Measurements from ENCODE around the gene LHX5.

LHX5 gene

DNA sequence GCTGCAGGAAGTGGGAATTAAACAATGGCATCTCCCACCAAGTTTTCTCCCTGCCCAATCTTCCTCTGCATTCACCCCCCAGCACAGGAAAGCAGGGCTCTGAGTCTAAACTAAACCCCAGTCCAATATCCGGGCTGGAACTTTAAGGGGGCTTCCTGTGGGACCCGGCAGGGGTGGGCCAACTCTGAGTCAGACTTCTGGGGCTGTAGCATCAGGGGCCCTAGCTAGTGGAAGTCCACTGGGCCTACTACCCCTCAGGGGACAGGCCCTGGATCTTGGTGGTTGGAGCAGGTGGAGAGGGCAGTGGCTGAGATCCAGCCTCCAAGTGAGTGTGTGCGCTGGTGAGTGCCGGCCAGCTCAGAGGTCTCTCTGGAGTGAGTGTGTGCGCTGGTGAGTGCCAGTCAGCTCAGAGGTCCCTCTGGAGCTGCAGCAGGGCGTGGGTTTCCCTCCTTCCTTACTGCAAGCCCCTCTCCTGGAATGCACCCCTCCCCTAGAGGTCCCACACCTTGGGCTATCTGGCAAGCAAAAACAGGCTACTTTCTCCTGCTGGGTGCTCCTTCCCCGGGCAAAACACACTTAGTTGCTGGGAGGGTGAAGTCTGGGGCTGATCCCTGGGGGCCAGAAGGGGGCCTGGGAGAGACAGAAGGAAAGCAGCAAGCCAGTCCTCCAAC is 5.6 kb upstream of the LHX5 start:
- DNase-seq = no peak

DNA sequence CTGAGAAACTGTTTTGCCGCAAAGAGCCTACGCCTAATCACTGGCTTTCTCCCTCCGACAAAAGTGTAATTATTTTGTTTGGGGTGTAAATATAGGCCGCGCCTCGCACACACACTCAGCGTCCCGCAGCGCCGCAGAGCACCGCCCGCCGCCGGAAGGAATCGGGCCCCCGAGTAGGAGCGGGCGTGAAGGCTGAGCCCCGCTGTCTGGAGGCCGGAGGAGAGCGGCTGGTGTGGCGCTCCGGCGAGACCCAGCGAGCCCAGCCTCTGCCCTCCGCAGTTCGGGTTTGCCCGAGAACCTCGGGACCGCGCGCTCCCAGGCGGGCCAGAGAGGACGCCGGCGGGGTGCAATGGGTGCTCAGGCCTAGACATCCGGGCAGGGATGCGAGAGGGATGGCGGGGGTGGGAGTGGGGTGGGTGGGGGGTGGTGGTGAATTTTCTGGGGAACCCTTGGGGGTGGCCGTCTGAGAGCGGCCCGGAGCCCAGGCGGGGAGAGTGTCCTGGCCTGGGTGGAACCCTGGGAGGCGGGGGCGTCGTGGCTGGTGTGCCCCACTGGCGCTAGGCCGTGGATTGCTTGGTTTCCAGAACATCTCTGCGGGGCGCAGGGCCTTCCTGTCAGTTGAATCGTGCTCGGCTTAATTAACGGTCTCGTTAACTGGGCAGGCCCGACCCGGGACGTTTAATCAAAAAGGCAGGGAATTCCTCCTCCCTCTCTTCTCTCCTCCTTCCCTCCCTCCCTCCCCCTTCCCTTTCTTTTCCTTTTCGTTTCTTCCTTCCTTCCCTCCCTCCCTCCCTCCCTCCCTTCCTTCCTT is 4.7 kb upstream of the LHX5 start:
- no peak for DNase-seq

DNA sequence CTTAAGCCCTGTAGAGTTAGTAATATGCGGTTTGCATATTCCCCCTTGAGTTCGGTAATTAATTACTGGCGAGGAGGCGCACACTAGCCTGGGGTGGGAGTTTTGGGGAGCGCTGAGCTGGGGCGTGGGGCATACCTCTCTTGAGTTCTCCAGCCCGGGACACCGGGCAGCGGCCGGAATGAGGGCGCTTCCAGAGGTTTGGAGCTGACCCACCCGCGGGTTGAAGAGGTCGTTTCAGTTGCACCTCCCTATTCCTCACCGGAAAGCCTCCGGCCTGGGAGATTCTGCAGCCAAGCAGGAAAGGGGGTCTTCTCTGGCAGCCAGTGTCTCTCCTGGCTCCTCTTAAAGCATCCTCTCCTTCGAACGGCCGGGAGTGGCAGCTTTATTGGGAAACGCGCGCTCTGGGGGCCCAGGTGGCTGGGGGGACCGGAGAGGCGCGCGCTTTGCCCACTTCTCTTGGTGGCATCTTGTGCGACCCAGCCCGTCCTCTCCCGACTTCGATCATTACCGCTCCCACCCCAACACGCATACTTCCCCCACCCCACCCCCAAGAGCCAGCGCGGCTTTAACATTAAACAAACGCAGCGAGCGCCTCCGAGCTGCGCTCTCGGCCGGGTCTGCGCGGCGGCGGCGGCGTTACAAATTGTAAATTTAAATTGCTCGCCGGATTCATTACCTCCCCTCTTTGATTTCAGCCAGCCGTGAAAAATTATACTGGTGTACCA is 3.9 kb upstream of the LHX5 start:
- no peak for DNase-seq

DNA sequence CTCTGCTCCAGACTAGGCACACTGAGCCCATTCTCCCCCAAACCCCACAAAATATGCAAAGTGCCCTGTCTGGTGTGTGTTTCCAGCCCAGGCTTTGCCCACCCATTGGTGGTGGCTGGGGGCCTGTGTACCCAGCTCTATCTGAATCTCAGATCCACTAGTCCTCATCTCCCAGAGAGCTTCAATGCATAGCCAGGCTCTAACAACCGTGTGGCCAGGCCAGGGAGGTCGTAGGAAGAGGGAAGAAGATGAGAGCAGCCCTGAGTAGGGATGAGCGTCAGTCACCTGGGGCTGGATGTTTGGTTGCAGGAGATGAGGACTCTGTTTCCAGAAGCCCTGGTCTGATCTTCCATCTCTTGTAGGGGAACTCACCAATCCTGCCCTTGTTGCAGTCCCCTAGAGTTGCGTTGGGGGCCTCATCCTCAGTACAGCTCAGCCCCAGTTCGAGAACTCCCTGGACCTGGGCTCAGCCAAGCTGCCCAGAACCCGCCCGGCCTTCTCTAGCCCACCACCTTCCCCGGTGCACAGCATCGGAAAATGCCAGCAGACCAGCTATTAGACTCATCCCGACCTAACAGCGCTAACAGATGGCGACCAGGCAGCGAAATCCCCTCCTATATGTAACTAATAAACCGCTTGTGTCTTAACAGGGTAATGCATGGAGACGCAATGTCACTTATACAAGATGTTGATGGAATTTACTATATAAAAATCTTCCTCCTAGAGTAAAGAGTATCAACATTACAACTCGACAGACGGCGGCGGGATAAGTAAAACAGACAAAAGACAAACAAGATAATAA is 3.2 kb upstream of the LHX5 start:
- DNase-seq = no peak

DNA sequence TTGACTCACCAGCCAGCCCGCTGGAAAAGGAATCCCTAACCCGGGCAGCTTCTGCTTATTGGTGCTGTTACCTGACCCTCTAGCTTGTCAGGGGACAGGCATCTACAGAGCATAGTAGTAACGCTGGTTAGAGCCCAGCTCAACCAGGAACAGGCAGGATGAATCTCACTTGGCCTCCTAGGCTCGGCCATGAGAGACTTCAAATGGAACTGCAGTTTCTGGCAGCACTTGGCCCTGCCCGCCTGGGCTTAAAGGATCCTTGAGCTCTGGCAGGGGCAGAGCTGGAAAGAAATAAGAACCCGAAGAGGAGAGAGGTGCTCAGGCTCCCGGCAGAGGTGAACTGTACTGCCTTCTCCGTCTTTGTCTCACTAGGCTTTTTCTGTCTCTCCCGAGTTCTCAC is 2.3 kb upstream of the LHX5 start:
- no peak for DNase-seq

DNA sequence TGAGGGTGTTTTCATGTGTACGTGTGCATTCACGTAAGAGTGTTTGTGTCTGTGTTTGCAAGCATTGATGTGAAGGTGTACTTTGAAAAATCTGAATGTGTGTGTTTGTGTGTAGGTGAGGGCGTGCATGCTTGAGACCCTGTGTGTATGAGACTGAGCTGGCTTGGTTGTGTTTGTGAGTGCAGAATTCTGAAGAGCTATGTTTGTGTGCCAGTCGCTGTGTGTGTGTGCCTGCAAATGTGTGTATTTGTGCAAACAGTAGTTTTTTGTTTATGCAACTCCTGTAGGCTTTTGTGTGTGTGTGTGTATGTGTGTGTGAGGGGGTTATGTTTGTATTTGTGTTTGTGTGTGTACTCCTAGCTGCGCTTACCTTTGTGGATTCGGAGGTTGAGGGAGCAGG is 1.7 kb upstream of the LHX5 start:
- DNase-seq = no peak

DNA sequence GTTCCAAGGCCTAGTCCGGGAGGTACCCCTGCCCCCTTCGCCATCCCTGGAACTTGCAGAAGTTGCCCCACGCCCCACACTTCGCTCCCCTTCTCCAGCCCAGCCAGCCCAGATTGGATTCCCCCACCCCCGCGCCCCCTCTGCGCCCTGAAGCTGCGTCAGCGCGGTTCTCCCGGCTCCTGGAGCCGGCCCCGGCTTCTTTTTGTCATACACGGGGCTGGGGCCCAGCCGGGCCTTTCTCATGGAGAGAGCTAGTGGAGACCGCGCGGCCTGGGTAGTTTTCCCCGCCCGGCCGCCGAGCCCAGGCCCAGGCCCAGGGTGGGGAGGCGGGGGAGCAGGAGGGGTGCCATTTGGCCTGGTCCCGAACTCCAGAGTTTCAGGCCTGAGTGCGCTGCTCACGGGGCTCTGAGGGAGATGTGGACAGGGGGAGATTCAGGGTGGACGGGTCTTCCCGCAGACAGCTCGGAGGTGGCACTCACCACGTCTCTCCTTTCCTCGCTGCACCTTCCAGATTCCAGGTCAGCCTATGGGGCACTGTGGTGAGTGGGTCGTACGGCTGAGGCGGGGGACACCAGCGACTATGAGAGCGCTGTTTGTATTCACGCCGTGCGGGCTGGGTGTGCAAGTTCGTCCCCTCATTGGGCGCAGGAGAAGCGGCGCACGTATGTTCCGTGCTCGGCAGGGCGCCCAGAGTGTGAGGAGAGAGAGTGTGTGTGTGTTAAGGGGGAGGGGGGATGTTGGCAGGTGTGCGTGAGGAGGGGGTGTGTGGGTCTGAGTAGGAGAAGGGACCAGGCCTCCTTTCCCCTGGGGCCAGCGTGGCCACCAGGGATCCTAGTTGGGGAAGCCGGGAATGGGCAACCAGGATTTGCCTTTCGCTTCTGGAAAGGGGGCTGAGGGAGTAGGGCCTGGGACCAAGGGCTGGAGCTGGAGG is 785 bp upstream of the LHX5 start:
- no peak for DNase-seq

DNA sequence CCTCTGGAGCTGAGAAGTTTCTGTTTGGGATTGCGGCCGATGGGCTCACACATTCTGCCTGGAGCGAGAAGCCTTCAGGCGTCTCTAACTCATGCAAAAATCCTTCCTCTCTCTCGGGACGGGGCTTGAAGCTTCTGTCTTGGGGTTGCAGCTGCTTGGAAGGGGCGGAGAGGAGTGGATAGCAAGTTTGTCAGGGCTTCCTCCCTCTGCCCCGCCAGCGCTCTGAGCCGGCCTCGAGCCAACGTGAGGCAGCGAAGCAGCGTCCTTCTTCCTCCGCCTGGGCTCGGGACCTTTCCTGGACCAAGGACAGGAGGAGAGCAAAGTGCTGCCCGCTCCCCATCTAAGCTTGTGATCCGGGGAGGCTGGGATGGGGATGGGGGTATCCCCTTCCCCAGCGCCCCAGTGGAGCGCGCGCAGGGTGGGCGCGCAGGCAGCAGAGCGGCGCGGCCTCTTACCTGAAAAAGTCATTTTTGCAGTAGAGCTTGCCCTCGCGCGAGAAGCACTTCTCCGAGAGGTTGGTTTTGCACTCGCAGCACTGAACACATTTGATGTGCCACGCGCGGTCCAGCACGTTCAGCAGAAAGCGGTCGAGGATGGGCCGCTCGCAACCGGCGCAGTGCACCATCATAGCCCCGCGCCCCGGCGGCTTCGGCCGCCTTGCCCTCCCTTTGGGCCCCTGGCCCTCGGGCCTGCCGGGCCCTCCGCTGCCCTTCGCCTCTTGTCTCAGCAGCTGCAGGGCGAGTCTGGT is 626 bp downstream of the LHX5 start:
- DNase-seq = no peak

DNA sequence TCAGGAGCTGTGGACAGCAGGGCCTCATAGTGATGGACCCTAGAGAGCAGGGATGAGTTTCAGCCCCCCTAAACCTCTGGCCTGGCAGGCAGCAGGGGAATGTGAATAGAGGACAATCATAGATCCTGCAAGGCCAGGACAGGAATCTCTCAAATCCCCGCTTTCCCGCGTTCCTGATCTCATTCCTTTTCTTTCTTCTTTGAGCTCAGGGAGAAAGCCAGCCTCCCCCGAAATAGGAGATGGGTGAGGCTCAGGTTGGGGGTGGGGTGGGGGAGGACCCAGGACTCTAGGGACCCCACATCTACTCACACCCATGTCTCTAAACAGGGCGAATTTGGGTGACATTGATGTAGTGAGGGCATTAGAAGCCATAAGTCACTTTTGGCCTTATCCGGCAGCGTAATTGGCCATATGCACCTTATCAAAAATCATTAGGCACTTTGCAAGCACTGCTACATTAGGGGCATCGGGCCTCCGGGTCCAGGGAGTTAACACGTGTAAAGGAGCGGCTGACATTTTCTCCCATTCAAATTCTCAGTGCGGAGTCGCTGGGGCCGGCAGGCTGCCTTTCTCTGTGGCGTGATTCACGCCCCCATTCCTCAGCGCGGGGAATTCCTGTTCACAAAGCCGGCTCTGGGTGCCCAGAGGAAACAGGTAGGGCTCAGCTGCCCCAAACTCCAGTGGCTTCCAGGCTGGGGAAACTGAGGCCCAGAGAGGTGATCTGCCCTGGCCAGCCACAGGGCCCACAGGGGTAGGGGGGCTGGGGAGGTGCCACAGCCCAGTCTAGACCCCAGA is 1.5 kb downstream of the LHX5 start:
- no peak for DNase-seq

DNA sequence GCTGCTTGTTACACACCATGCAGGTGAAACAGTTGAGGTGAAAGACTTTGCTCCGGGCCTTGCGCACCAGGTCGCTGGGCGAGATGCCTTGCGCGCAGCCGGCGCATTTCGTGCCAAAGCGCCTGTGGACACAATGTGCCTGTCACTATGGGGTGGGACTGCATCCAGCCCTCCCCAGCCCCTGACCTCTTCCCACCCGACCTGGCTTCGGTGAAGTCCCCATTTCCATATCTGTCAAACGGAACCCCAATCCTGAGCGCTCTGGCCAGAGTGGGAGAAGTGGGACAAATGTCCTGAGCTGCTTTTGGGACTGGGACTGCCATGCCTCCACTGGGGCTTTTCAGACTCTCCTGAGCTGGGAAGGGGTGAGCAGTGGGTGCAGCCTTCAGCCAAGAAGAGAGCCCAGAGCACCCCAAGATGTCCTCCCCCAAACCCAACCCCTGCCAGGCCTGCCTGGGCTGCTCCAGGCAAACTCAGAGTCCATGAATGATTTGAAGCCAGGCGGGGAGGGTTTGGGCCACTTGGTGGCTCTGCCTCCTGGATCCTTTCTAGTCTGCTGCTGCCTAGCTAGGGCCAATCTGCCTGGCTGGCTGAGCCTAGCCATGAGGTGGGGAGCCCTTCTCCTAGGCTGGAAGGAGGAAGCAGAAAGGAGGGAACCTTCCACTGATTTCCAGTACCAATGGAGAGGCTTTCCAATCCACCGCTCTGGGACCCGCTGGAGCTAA is 2.3 kb downstream of the LHX5 start:
- DNase-seq = no peak

DNA sequence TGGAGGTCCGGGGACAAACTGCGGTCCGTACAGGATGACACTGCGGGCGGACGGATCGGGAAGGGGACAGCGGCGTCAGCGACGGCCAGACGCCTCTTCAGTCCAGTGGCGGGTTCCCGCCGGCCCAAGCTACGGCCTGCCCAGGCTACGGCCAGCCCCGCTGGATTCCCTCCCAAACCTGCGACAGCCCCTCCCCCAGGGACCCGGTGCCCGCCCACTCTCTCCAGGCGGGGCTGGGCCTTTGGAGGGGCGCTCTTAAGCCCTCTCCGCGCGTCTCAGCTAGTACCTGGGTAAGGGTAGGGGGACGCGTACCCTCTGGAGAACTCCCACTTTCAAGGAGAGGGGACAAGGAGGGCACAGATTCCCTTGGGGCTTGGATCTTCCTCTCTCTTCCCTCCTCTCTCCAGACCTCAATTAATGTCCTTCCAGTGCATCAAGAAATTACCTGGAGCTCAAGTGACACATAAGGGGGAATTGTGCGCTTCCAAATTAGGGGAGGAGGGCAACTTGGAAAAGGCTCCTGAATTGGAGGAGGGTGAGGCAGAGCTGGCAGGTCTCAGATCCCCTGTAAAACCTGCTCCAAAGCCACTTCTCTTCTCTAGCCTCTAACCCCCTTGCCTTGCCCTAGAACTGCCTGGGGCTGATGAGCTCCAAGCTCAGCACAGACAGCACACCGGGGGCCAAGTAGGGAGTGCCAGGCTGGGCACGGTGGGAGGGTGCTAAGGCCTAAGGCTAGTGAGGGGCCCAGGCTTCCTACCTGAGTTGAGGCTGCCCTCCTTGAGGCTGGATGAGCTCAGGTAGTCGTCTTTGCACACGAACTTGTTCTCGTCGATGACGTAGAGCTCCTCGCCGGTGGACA is 3.1 kb downstream of the LHX5 start:
- DNase-seq = no peak

DNA sequence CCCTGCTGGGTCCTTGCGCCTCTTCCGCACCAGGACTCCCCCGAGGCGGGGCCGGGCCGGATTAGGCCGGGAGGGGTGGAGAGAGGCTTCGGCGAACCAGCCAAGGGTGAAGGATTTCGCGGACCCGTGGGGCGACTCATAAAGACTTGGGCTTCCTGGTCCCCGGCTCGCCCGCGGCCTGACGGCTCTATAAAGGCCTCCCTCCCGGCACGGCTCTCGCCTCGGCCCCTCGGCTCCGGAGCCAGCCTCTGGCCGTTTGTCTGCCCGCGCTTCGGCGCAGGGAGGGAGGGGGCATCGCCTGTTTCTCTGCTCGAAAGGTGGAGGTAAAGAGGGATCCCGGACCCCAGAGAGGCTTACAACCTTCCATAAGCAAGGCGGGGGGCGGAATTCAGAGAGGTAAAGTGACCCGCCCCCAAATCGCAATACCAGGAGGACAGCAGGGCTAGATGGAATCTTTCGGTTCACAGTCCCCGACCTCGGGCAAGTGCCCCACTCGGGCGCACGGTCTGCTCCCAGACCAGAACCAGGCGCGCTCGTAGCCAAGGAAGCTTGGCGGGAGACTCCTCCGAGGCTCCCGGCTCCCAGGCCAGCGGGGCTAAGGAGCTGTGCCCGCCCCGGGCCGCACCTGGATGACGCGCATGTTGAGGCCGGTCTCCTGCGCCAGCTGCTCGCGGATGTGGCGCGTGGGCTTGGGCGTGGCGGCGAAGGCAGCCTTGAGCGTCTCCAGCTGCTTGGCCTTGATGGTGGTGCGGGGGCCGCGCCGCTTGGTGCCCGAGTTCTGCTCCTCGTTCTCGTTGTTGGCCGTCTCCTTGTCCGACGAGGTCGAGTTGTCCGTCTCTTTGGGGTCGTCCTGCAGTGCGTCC is 3.9 kb downstream of the LHX5 start:
- no peak for DNase-seq

DNA sequence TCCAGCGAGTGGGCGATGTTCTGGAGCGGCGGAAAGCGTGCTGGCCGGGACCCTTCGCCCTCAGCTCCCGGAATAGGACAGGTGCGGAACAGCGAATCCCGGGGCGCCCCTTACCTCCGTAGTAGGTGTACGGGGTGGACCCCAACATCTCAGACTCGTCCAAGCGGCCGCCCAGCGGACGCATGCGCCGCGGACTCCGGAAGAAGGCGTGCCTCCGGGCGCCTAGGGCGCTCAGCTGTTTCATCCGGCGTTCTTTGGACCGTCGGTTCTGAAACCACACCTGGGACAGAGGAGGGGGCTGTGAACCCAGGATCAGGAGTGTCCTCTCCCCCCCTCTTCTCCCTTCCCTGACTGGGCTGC is 4.5 kb downstream of the LHX5 start:
- no peak for DNase-seq

DNA sequence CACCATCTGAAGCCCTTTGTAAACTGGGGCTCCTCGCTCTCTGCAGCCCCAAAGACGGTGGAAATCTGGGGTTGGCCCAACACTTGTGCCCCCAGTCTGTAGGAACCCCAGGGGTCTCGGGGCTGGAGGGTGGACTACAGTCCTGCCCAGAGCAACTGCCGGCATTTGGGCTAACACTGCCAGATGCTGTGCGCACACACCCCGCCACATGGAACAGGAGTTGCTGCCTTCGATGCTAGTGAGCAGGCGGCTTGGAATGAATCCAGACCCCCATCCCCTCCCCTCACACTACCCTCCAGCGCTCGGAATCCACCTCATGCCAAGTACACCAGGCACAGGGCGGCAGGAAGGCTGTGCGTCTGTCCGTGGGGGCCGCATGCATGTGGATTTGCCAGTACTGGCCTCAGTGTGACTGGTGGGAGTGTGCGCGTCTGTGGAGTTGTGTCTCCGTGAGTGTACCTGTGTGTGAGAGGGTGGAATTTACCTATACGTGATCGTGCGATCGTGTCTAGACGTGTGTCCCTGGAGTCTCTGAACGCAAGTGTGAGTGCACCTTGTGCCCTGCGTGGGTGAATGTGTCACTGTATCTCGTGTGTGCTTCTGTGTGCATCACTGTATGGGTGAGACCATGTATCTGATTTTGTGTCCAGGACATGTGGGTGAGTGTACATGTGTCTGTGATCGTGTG is 5.1 kb downstream of the LHX5 start:
- DNase-seq = no peak

DNA sequence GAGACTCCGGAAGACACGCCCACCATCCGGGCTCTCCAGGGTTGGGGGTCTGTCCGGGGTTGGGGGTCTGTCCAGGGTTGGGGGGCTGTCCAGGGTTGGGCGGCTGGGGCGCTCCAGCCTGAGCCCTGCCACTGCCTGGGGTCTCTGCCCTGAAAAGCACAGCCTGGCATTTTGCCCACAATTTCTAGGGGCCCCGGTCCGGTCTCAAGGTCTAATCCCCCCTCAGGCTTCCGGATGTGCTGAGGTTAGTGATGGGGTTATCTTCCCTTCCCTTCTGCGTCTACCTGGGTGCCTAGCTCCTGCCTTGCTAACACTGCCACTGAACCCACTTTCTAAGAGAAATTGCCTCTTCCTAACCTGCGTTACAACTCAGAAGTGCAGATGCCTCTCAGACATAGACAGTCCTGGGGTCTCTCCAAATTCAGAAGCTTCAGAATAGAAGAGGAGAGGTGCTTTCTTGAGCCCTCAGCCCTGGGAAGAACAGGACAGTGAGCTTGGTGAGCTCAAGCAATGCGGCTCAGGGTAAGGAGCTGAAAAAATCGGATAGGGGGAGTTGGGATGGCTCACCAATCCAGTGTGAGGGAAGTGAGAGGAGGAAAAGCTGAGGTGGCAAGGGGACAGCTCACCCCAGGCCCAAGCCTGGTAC is 5.7 kb downstream of the LHX5 start:
- DNase-seq = no peak

Measured in T-helper 2 cell (primary cell).